H9 (cell line): Measurements from ENCODE around the gene SYCN. TPM values are rescaled to one million over a fixed set of nuclear protein-coding genes. Genes with fewer than 3 reads are reported as not detected.

Experiments used
- DNase-seq: peaks from one replicate; pipeline ENCODE4 v3.0.0-alpha.2; 2017
- H2AFZ ChIP-seq: one replicate; pipeline ENCODE4 v1.6.1; 2013; ENCODE audit warnings: mild to moderate bottlenecking, low read length, control low read depth, moderate library complexity
- H2AK5ac ChIP-seq: 2 replicates; pipeline ENCODE4 v1.6.1; 2013; ENCODE audit warnings: low read length, control low read depth, mixed read lengths; ENCODE audit not compliant: insufficient read length
- H2BK120ac ChIP-seq: one replicate; pipeline ENCODE4 v1.6.1; 2013; ENCODE audit warnings: low read depth, mild to moderate bottlenecking, low read length, control low read depth, inconsistent platforms; ENCODE audit not compliant: poor library complexity, severe bottlenecking
- H2BK12ac ChIP-seq: 2 replicates; pipeline ENCODE4 v1.6.1; 2013; ENCODE audit warnings: low read length, control low read depth, mixed read lengths, low read depth; ENCODE audit not compliant: insufficient read length
- H2BK15ac ChIP-seq: 2 replicates; pipeline ENCODE4 v1.6.1; 2013; ENCODE audit warnings: low read depth, low read length, control low read depth
- H2BK20ac ChIP-seq: one replicate; pipeline ENCODE4 v1.6.1; 2013; ENCODE audit warnings: low read depth, mild to moderate bottlenecking, low read length, control low read depth, inconsistent platforms; ENCODE audit not compliant: poor library complexity, severe bottlenecking
- H2BK5ac ChIP-seq: 2 replicates; pipeline ENCODE4 v1.6.1; 2013; ENCODE audit warnings: low read length, control low read depth, mixed read lengths; ENCODE audit not compliant: insufficient read length
- H3K14ac ChIP-seq: 2 replicates; pipeline ENCODE4 v1.6.1; 2013; ENCODE audit warnings: low read length, control low read depth; ENCODE audit not compliant: insufficient read depth
- H3K18ac ChIP-seq: 2 replicates; pipeline ENCODE4 v1.6.1; 2013; ENCODE audit warnings: low read depth, mild to moderate bottlenecking, mixed read lengths, low read length, control low read depth; ENCODE audit not compliant: insufficient read length
- H3K23ac ChIP-seq: 2 replicates; pipeline ENCODE4 v1.6.1; 2013; ENCODE audit warnings: low read length, control low read depth, mixed read lengths, low read depth; ENCODE audit not compliant: insufficient read length
- H3K23me2 ChIP-seq: 2 replicates; pipeline ENCODE4 v1.6.1; 2013; ENCODE audit warnings: low read depth, mild to moderate bottlenecking, mixed read lengths, low read length, control low read depth; ENCODE audit not compliant: insufficient read length, poor library complexity, severe bottlenecking
- H3K27ac ChIP-seq: 2 replicates; pipeline ENCODE4 v1.5.1; 2013; ENCODE audit warnings: low read length, control low read depth, mixed read lengths, low read depth; ENCODE audit not compliant: insufficient read length
- H3K27me3 ChIP-seq: 2 replicates; pipeline ENCODE4 v1.6.1; 2013; ENCODE audit warnings: low read length, control low read depth, inconsistent platforms; ENCODE audit not compliant: insufficient read depth
- H3K4ac ChIP-seq: 2 replicates; pipeline ENCODE4 v1.6.1; 2013; ENCODE audit warnings: low read depth, mild to moderate bottlenecking, control low read depth, inconsistent platforms, low read length, moderate library complexity
- H3K4me1 ChIP-seq: 2 replicates; pipeline ENCODE4 v1.6.1; 2013; ENCODE audit warnings: low read length, control low read depth, inconsistent platforms; ENCODE audit not compliant: insufficient read depth
- H3K4me2 ChIP-seq: 2 replicates; pipeline ENCODE4 v1.6.1; 2013; ENCODE audit warnings: low read length, control low read depth, mixed read lengths; ENCODE audit not compliant: insufficient read length, insufficient read depth
- H3K56ac ChIP-seq: 2 replicates; pipeline ENCODE4 v1.6.1; 2013; ENCODE audit warnings: low read depth, mild to moderate bottlenecking, mixed read lengths, low read length, control low read depth; ENCODE audit not compliant: insufficient read length
- H3K79me1 ChIP-seq: 2 replicates; pipeline ENCODE4 v1.6.1; 2013; ENCODE audit warnings: low read depth, mild to moderate bottlenecking, moderate library complexity, low read length, control low read depth, inconsistent platforms; ENCODE audit not compliant: insufficient read depth, poor library complexity, severe bottlenecking
- H3K79me2 ChIP-seq: 2 replicates; pipeline ENCODE4 v1.6.1; 2013; ENCODE audit warnings: low read length, control low read depth, inconsistent platforms; ENCODE audit not compliant: insufficient read depth
- H3K9ac ChIP-seq: 2 replicates; pipeline ENCODE4 v1.6.1; 2013; ENCODE audit warnings: low read length, control low read depth, mixed read lengths; ENCODE audit not compliant: insufficient read length; ENCODE audit errors: extremely low read depth
- H3K9me3 ChIP-seq: one replicate; pipeline ENCODE4 v1.6.1; 2013; ENCODE audit warnings: low read depth, low read length, inconsistent platforms; ENCODE audit not compliant: control insufficient read depth
- H3T11ph ChIP-seq: one replicate; pipeline ENCODE4 v1.6.1; 2013; ENCODE audit warnings: mild to moderate bottlenecking, low read length, control low read depth, inconsistent platforms
- H4K20me1 ChIP-seq: one replicate; pipeline ENCODE4 v1.6.1; 2013; ENCODE audit not compliant: control insufficient read depth, insufficient read length, insufficient read depth
- H4K5ac ChIP-seq: 2 replicates; pipeline ENCODE4 v1.6.1; 2013; ENCODE audit warnings: low read depth, mild to moderate bottlenecking, mixed read lengths, low read length, control low read depth; ENCODE audit not compliant: insufficient read length
- H4K8ac ChIP-seq: replicated peaks from 2 replicates; pipeline ENCODE4 v1.6.1; 2013; ENCODE audit warnings: low read length, control low read depth, mixed read lengths, low read depth; ENCODE audit not compliant: insufficient read length
- H4K91ac ChIP-seq: 2 replicates; pipeline ENCODE4 v1.6.1; 2013; ENCODE audit warnings: low read depth, mild to moderate bottlenecking, moderate library complexity, mixed read lengths, low read length, control low read depth; ENCODE audit not compliant: insufficient read length
- H3K27ac Mint-ChIP-seq, 3 experiments: 2 replicates in 2 of 3; 3 replicates in 1 of 3; pipeline ENCODE4 v1.8.0; 2020 to 2021; ENCODE audit warnings: mixed read lengths in 3 of 3, mild to moderate bottlenecking in 1 of 3, moderate library complexity in 1 of 3
- H3K27me3 Mint-ChIP-seq: 2 replicates; pipeline ENCODE4 v1.8.0; 2021; ENCODE audit warnings: low read depth, mild to moderate bottlenecking, moderate library complexity, mixed read lengths
- H3K36me3 Mint-ChIP-seq, 3 experiments: 2 replicates in 2 of 3; 3 replicates in 1 of 3; pipeline ENCODE4 v1.8.0; 2020 to 2021; ENCODE audit warnings: low read depth in 3 of 3, mixed read lengths in 3 of 3; ENCODE audit not compliant: insufficient read depth in 1 of 3
- H3K4me1 Mint-ChIP-seq, 2 experiments: 2 replicates each; pipeline ENCODE4 v1.8.0; 2020; ENCODE audit warnings: mixed read lengths in 2 of 2
- H3K4me3 Mint-ChIP-seq, 2 experiments: 2 replicates in 1 of 2; 3 replicates in 1 of 2; pipeline ENCODE4 v1.8.0; 2020 to 2021; ENCODE audit warnings: mild to moderate bottlenecking in 2 of 2, mixed read lengths in 2 of 2, moderate library complexity in 1 of 2
- H3K9me3 Mint-ChIP-seq, 2 experiments: 2 replicates in 1 of 2; 3 replicates in 1 of 2; pipeline ENCODE4 v1.8.0; 2020; ENCODE audit warnings: mild to moderate bottlenecking in 2 of 2, mixed read lengths in 2 of 2, moderate library complexity in 1 of 2
- WGBS: extraction: QIAGEN DNeasy Blood & Tissue Kit; methylation state at CpG from one replicate; pipeline ENCODE4 v1.1.7; 2013; ENCODE audit warnings: missing lambda C conversion rate, low lambda C conversion rate, mixed read lengths; ENCODE audit not compliant: insufficient read length; ENCODE audit errors: extremely low coverage; 5-methylcytosine and 5-hydroxymethylcytosine counted together
- total RNA-seq: library from RNA; stranded (reverse); gene quantifications from 2 replicates; pipeline ENCODE4 v1.2.1, GENCODE V29; 2021
- TF ChIP-seq, protein P1 (sequence below): fragments of 200-600 bp; sonication (generic); conservative IDR thresholded peaks from 3 replicates; pipeline ENCODE4 v1.8.0; 2021; ENCODE audit warnings: antibody characterized with exemption, mild to moderate bottlenecking

SYCN gene
- total RNA-seq, 1 experiment from 2014 or later = not detected

DNA sequence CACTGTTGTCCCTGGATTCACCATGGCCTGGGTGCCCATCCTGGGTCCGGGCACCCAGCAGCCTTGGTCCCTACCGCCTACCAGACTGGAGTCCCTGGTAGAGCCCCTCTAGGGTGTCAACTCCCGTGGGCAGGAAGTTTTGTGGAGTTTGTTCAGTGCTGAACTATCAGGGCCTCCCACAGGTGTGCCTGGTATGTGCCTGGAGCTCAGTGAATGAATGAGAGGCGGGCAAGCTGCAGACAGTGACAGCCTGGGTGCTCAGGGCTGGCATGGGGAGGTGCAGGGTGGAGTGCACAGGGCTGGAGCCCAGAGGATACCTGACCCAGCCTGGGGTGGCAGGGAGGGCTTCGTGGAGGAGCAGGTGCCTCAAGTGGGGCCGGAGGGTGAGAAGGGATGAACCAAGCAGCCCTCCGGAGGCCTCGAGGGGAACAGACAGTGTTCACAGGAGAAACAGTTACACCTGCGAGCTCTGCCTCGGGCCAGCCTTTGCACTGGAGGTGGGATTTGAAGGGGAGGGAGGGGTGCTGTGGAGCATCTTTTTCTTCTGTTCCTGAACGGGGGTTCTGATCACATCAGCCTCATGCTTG, 48.9 kb downstream of the SYCN start:
- no peaks in the 10 kb centered on the region for H3K27me3 Mint-ChIP-seq

More for the DNA sequence above, 48.9 kb downstream of the SYCN start:
- Histone ChIP-seq H3K14ac (no peak overlapping the region; the same call in 1 of the 2 replicates), H2AFZ (no peak overlapping the region), H4K5ac (no peak overlapping the region), H3K9ac (no peak overlapping the region), H3T11ph (no peak overlapping the region), H3K18ac (no peak overlapping the region), H3K23me2 (peaks cover 2% of the 10 kb centered on the region), H3K79me1 (no peaks in the 10 kb centered on the region), H2BK15ac (no peak overlapping the region), H2BK120ac (no peak overlapping the region), H3K27me3 (no peaks in the 10 kb centered on the region), H3K4me1 (peaks cover 5% of the 10 kb centered on the region; the same call in 1 of the 2 replicates), H3K4ac (no peak overlapping the region), H4K8ac (no peak overlapping the region), H4K20me1 (peaks cover 5% of the 10 kb centered on the region), H2BK12ac (no peak overlapping the region), H2AK5ac (no peak overlapping the region), H3K56ac (no peak overlapping the region), H3K27ac (no peak overlapping the region), H2BK5ac (no peak overlapping the region), H4K91ac (no peak overlapping the region), H3K4me2 (no peak overlapping the region), H3K23ac (no peak overlapping the region), H3K9me3 (no peaks in the 10 kb centered on the region), H3K79me2 (peaks cover 4% of the 10 kb centered on the region; the same call in 1 of the 2 replicates), H2BK20ac (no peak overlapping the region)
- H3K4me1 Mint-ChIP-seq = peaks cover 39 to 61% of the 10 kb centered on the region in 2 experiments
- H3K27ac Mint-ChIP-seq = peak overlapping the region in 1 of 3 experiments; percentile 62; a peak in 1 of 7 replicates
- no peak for DNase-seq
- no CpG with 5 or more reads among the region's 11 CpGs for WGBS
- peaks cover 2 to 13% (median 6%) of the 10 kb centered on the region in 3 experiments; a peak in 6 of 7 replicates for H3K36me3 Mint-ChIP-seq
- H3K9me3 Mint-ChIP-seq = no peaks in the 10 kb centered on the region
- TF ChIP-seq, protein P1, sequence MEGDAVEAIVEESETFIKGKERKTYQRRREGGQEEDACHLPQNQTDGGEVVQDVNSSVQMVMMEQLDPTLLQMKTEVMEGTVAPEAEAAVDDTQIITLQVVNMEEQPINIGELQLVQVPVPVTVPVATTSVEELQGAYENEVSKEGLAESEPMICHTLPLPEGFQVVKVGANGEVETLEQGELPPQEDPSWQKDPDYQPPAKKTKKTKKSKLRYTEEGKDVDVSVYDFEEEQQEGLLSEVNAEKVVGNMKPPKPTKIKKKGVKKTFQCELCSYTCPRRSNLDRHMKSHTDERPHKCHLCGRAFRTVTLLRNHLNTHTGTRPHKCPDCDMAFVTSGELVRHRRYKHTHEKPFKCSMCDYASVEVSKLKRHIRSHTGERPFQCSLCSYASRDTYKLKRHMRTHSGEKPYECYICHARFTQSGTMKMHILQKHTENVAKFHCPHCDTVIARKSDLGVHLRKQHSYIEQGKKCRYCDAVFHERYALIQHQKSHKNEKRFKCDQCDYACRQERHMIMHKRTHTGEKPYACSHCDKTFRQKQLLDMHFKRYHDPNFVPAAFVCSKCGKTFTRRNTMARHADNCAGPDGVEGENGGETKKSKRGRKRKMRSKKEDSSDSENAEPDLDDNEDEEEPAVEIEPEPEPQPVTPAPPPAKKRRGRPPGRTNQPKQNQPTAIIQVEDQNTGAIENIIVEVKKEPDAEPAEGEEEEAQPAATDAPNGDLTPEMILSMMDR = no peak; the same call in 2 of the 3 replicates
- H3K4me3 Mint-ChIP-seq = no peak overlapping the region; a peak in 1 of 5 replicates
